SHP77 treated with DMSO at 0.1 percent for 48 hours (cell line): ENCODE data around the gene ARNT2.
"Not testable (repeated sequence)": the region's sequence is repeated elsewhere in the genome, so short reads cannot be mapped to it uniquely, and the experiment has no call there.

Experiments
- DNase-seq: peaks from one replicate; lab custom pipeline; 2025; lab: John Stamatoyannopoulos, UW

ARNT2 gene

DNA sequence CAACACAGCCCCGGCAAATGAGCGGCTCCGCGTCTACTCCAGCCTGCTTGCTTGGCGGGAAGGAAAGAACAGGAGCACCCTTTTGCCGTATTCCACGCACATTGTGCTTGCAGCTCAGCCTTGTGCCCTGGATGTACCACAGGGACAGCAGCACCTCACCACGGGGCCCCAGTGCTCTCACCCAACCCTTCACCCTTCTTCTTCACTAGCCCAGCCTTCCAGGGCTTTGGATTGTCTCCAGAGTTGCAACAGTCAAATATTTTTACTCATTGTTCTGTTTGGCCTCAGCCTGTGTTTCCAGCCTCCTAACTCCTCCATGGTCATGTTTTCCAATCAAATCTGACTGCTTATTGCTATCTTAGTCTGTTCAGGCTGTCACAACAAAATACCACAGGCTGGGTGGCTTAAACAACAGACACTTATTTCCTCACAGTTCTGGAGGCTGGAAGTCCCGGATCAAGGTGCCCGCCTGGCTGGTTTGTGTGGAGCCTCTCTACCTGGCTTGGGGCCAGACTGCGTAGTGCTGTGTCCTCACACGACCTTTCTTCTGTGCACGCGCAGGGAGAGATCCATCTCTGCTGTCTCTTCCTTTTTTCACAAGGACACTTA lies 211.7 kb downstream of the ARNT2 start:
- peak; percentile 86 for DNase-seq

DNA sequence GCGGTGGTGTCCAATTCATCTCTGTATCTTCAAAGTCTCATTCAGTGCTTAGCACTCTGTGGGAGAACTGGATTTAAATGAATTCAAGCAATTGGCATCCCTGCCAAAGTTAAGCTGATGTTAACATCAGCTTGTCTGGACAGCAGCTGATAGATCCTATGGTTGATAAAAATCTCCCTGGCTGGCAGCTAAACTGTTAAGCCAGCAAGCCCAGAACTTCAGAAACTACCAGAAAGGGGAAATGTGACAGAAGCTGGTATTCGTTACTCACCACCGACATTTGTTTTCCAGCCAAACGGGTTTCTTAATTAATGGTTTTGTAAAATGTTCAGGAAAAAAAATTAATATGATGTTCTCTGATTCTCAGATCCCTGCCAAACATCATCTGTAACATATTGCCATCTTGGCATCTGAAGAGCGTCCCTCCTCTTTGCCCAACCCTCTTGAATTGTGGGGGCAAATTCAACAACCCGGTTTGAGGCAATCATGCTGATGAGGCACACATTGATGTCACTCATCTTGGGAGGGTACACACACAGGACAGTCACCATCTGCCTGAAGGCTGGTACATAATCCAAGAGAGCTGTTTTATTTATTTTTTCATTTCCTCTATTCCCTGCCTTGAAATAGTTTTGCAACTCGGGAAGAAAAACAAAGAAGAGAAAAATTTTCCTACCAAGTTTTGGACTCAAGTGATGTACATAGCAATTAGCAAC lies 214.7 kb downstream of the ARNT2 start:
- DNase-seq, result no peak

DNA sequence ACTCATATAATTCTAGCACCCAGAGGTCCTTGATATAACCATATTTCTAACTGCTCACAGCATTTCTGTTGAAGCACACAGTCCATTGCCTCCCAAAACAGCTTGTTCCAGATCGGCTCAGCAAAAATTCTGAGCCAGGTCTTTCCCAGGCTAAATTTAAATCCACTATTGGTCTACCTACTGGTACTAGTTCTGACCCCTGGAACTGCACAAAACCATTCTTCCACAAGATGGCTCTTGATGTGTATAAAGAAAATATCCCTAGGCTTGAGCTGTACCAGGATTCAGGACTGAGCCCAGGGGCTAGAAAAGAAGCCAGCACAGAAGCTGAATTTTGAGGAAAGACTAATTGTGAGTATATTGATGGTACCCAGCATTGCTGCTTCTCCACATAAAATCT lies 215.5 kb downstream of the ARNT2 start:
- no peak for DNase-seq

DNA sequence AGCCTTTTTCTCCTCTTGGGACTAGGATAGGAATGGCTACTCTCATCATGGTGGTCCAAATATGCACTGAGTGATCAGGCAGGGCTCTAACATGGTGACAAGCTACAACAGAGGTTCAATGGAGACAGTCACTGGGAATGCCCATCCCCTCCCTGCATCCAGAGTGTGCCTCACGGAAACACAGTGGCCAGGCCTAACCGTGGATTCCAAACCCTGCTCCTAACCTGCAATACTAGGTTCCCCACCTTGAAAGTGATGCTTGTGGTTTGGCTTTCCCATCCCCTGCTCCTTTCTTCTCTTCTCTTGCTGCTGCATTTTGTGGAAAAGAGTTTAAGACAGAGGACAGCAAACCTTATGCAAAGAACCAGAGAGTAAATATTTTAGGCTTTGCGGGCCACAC lies 216.0 kb downstream of the ARNT2 start:
- no peak for DNase-seq

DNA sequence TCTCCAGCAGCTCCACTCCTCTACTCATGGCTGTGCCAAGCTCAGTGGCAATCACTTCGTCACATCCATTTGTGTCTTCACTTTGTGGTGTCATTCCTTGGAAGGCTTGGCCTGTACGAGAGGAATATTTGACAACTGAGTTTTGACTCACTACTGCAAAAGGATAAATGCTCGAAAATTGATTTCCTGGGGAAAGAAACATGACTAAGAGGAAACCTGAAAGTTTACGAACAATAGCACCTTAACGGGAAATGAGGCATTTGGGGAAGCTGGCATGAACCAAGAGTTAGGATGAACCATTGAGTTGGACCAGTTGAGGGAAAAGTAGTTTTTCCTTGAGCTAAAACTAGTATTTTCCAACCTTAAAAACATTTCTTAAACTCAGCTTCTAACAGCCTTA lies 216.7 kb downstream of the ARNT2 start:
- no peak for DNase-seq

DNA sequence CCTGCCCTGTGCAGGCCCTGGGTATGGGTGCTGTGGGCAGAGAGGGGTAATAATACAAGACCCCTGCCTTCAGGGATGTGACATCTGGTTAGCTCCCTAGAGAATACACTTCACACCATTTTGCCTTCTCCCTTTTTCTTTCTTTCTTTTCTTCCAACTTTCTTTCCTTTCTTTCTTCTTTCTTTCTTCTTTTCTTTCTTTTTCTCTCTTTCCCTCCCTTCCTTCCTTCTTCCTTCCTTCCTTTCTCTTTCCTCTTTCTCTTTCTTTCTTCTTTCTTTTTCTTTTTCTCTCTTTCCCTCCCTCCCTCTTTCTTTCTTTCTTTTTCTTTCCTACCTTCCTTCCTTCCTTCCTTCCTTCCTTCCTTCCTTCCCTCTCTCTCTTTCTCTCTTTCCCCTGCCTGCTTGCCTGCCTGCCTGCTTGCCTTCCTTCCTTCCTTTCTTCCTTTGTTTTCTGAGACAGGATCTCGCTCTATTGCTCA lies 222.5 kb downstream of the ARNT2 start:
- no peak for DNase-seq

DNA sequence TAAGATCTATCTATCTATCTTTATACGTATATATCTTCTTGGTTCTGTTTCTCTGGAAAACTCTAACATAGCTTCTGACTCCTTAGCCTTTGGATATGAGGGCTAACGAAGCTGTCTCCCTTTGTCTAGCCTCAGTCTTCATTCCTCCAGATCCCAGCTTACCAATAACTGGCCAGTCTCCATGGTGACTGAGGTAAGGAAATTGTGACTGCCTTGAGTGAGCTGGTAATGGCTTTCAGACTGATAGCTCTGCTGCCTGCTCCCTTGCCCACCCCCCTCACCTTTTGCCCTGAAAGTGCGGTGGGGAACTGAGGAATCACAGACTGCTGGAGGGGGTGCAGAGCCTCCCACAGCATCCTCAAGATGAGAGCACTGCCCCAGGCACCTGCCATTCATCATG lies 225.2 kb downstream of the ARNT2 start:
- DNase-seq, result no peak

DNA sequence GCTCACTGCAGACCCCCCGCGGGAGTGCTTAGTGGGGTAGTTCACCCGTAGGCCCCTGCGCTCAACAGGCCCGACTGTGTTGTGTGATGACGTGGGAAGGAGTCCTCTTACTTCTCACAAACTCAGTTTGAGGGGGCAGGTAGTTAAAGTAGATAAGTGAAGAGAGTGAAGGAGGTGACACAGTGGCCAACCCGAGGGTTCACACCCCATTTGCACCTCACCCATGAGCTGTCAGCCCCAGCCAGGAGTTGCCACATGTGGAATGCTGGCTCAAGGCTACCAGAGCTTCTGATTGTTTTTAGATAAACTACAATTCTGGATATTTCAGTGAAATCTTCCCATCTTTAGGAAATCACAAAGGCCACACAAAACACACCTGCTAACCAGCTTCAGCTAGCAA lies 226.8 kb downstream of the ARNT2 start:
- no peak for DNase-seq

DNA sequence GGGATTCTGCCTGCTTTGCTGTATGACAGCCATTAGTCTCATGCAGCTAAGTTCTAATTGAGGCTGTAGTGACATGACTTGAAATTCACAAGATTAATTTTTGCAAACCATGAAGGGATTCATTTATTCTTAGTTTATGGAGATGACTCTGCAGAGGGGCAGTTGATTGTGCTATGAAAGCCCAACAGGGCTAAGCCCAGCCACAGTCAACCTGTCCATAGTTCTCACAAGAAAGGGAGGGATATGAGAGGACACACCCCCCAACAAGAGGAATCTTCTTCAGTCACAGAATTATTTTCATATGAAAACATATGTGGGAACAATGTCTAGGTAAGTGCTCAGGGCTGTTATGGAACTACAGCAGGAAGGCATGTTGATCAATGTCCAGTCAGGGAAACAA lies 229.0 kb downstream of the ARNT2 start:
- no peak for DNase-seq

DNA sequence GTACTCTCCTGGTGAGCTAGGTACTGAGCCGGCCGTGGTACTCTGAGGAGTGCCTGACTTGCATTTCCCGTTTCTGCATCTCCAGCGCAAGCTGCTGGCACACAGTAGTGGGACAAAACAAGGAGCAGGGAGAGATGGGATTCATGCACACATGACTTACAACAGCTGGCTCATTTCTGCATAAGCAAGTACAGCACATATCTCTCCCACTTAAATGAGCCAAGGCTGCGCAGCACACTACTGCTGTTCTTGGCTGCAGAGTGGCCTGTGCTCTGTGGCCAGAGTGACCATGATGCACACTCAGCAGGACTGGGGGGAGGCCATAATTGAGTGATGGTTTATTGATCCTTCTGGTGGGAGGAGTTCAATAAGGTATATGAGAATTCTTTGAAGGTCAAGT lies 231.8 kb downstream of the ARNT2 start:
- no peak for DNase-seq

DNA sequence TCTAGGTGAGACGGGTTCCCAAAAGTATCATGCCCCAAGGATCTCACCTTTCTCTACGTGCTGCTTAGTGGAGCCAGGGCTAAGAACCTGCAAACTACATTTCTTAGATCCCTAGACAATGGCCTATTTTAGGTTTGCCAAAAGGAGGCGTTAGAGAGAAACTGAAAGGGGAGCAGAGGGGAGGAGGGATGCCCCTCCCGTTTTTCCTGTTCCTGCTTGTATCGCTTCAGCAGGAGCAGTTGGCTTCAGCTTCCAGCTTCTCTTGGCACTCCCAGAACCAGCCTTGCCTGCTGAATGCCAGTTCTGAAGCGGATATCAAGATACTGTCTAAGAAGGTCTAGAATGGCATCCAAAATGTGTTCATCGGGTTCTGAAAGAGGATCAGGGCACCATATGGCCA lies 232.5 kb downstream of the ARNT2 start:
- DNase-seq, result no peak

DNA sequence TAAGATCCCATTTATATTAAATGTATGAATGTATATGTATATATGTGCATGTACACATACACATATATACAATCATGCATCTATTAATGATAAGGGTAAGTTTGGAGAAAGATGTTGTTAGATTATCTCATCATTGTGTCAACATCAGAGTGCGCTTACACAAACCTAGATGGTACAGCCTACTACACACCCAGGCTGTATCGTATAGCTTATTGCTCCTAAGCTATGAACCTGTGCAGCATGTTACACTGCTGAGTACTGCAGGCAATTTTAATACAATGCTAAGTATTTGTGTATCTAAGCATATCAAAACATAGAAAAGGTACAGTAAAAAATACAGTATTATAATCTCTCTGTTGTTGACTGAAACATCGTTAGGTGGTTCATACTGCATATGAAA lies 233.6 kb downstream of the ARNT2 start:
- no peak for DNase-seq

DNA sequence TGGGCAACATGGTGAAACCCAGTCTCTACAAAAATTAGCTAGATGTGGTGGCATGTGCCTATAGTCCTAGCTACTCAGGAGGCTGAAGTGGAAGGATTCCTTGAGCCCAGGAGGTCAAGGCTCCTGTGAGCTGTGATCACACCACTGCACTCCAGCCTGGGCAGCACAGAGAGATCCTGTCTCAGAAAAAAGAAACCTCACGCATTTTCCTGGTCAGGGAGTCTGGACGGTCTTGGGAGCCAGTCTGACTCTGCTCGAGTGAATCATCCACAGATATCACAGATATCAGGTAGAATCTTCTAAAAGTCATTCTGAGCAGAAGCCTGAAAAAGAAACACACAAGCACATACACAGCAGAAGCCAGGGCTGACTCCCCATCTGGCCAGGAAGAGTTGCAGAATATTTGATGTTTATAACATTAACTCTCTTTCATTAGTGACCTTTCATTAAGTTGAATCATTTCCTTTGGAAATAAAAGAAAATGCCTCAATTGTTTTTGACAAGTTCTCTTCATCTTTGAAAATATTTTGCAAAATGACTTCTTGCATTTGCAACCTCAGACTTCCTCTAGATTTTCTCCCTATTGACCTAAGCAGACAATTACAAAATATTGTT lies 234.5 kb downstream of the ARNT2 start:
- no peak for DNase-seq

DNA sequence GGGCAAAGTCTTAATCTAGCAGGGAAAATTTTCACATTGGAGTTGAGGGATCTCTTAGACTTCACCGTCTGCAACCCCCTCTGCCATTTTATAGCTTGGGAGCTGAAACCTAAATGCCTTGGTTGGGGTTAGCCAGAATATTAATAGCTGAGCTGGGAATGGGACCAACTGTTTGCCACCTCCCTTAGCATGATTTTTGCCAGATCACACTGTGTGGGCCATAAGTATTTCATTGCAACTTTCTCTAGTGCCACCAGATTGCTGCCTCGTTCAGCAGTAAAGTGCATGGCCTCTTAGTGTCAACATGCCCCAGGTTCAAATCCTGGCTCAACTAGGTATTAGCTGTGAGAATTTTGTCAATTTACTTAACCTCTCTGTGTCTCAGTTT lies 235.0 kb downstream of the ARNT2 start:
- no peak for DNase-seq

DNA sequence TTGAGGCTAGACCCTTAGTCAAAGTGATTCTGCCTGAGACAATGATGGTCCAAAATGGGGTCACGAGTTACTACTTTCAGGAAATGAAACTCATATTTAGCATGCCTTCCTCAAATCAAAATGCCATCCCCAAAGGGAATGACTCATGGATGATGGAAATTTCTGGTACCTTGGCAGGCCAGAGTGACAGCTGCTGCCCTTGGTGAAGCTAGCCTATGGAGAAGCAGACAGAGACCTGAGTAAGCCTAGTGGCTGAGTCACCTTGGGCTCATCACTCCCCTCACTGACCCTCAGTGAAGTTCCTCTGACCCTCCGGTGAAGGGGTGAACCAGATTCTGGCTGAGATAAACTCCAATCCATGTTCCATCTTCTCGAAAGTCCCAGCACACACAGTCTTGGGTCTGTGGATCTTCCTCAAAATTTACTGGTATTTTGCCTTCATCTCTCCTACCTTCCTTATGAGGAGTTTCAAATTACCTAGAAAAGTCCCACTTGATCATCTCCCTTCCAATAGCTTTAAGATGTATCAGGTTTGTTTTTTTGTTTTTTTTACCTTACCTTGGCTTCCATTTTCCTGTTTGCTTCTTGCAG lies 236.4 kb downstream of the ARNT2 start:
- no peak for DNase-seq

DNA sequence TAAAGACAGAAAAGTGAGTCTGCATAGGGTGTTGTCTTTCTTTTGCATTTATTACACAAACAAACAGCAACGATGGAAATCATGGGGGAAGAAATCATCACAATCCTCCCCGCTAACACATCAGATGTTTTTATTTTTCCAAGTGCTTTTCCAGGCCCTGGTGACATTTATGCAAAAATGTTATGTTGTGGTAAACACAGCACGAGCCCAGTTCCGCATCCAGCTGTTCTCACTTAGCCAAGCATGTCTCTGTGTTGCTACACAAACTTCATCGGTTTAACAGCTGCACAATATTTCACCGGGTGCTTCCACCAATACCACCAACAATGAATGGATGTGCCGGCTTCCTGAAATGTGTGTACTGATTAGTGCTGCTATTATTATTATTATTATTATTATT lies 237.2 kb downstream of the ARNT2 start:
- DNase-seq, result no peak

DNA sequence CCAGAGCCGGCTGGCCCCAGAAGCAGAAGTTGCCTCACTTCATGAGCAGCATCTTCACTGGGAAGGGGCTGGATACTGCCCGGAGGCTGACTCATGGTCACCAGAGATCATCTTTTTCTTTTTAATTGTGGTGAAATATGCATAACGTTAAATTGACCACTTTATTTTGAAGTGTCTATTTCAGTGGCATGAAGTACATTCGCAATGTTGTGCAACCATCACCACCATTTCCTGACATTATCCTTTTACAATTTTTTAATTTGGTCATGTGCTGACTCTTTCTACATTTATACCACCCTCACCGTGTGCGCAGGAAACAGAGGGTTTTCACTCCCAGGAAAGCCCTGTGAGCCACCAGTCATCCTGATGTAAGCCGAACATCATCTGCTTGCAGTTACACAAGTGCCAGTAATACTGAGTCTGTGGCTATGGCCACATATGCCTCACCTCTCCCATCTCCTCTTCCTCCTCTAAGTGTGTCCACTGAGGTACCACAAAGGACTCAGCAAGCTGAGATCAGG lies 239.3 kb downstream of the ARNT2 start:
- DNase-seq, result no peak

DNA sequence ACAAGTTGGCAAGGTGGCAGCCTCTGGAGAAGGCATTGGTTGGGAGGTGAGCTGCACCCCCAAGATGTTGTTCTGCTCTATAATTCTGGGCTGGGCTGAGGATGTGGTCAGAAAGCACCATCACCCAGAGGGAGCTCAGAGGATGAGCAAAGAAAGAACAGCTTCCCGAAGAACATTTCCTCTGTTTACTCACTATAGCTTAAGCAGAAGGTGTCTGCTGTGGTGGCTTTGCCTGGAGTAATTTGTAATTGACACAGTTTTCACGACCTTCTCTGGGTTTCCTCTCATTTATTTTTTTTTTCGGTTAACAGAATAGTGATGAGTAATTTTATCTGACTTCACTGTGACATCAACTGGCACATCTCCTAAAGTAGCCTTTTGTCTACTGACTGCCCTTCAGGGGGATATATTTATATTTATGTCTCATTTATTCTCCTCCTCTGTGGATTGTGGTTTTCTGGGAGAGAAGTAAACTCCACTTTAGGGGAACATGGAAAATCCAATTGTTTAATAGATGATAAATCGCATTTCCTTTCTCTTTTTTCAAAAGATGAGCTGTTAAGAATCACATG lies 241.4 kb downstream of the ARNT2 start:
- no peak for DNase-seq

DNA sequence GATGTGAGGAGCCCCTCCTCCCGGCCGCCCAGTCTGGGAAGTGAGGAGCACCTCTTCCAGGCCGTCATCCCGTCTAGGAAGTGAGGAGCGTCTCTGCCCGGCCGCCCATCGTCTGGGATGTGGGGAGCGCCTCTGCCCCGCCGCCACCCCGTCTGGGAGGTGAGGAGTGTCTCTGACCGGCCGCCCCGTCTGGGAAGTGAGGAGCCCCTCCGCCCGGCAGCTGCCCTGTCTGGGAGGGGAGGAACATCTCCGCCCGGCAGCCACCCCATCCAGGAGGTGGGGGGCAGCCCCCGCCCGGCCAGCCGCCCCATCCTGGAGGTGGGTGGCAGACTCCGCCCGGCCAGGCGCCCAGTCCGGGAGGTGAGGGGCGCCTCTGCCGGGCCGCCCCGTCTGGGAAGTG lies 243.2 kb downstream of the ARNT2 start:
- DNase-seq, result not testable (repeated sequence)
